MM.1S (cell line): Measurements from ENCODE around the gene HYAL2.

Experiments
- DNase-seq: peaks from one replicate; pipeline ENCODE4 v3.0.0-alpha.2; 2015
- H2AFZ ChIP-seq: fragments of 300-600 bp; sonication (generic); 2 replicates; pipeline ENCODE4 v1.6.0; 2016; ENCODE audit warnings: antibody characterized with exemption, low read length
- H3F3A ChIP-seq: fragments of 300-600 bp; sonication (generic); 2 replicates; pipeline ENCODE4 v1.6.1; 2016; ENCODE audit warnings: mild to moderate bottlenecking, antibody characterized with exemption, low read length, moderate library complexity, mixed read lengths; ENCODE audit not compliant: insufficient read depth
- H3K27ac ChIP-seq: fragments of 300-600 bp; sonication (generic); 2 replicates; pipeline ENCODE4 v1.5.1; 2016; ENCODE audit warnings: mild to moderate bottlenecking, low read length
- H3K27me3 ChIP-seq: fragments of 300-600 bp; sonication (generic); replicated peaks from 2 replicates; pipeline ENCODE4 v1.6.0; 2016; ENCODE audit warnings: low read length; ENCODE audit not compliant: insufficient read depth
- H3K36me3 ChIP-seq: fragments of 300-600 bp; sonication (generic); replicated peaks from 2 replicates; pipeline ENCODE4 v1.6.1; 2016; ENCODE audit warnings: mild to moderate bottlenecking, low read length, mixed read lengths; ENCODE audit not compliant: insufficient read depth
- H3K4me1 ChIP-seq: fragments of 300-600 bp; sonication (generic); 2 replicates; pipeline ENCODE4 v1.6.1; 2016; ENCODE audit warnings: low read length, mixed read lengths
- H3K4me2 ChIP-seq: fragments of 300-600 bp; sonication (generic); 2 replicates; pipeline ENCODE4 v1.6.0; 2016; ENCODE audit warnings: low read depth, low read length
- H3K4me3 ChIP-seq: fragments of 300-600 bp; sonication (generic); 2 replicates; pipeline ENCODE4 v1.5.1; 2016; ENCODE audit warnings: low read length, mixed read lengths
- H3K79me2 ChIP-seq: fragments of 300-600 bp; sonication (generic); 2 replicates; pipeline ENCODE4 v1.6.1; 2016; ENCODE audit warnings: mixed run types, low read length, mixed read lengths
- H3K9ac ChIP-seq: fragments of 300-600 bp; sonication (generic); 2 replicates; pipeline ENCODE4 v1.6.1; 2016; ENCODE audit warnings: low read length, mixed read lengths
- H3K9me2 ChIP-seq: fragments of 300-600 bp; sonication (generic); replicated peaks from 2 replicates; pipeline ENCODE4 v1.6.1; 2016; ENCODE audit warnings: mild to moderate bottlenecking, low read length, mixed read lengths; ENCODE audit not compliant: insufficient read depth
- H3K9me3 ChIP-seq: fragments of 300-600 bp; sonication (generic); replicated peaks from 2 replicates; pipeline ENCODE4 v1.6.1; 2016; ENCODE audit warnings: mild to moderate bottlenecking, low read length, mixed read lengths; ENCODE audit not compliant: insufficient read depth
- H4K20me1 ChIP-seq: fragments of 300-600 bp; sonication (generic); 2 replicates; pipeline ENCODE4 v1.6.1; 2016; ENCODE audit warnings: mild to moderate bottlenecking, low read length, moderate library complexity, mixed read lengths; ENCODE audit not compliant: insufficient read depth
- CTCF ChIP-seq: fragments of 300-600 bp; sonication (generic); IDR thresholded peaks from 2 replicates; pipeline ENCODE4 v1.5.1; 2016; ENCODE audit warnings: antibody characterized with exemption, low read length, mixed read lengths
- EZH2 ChIP-seq: fragments of 300-600 bp; sonication (generic); optimal IDR thresholded peaks from 2 replicates; pipeline ENCODE3; 2017; ENCODE audit warnings: low read depth, mild to moderate bottlenecking, antibody characterized with exemption, low read length, mixed read lengths
- EZH2phosphoT487 ChIP-seq: fragments of 300-600 bp; sonication (generic); IDR thresholded peaks from 2 replicates; pipeline ENCODE4 v1.6.1; 2018; ENCODE audit warnings: antibody characterized with exemption, low read length

Gene HYAL2, protein sequence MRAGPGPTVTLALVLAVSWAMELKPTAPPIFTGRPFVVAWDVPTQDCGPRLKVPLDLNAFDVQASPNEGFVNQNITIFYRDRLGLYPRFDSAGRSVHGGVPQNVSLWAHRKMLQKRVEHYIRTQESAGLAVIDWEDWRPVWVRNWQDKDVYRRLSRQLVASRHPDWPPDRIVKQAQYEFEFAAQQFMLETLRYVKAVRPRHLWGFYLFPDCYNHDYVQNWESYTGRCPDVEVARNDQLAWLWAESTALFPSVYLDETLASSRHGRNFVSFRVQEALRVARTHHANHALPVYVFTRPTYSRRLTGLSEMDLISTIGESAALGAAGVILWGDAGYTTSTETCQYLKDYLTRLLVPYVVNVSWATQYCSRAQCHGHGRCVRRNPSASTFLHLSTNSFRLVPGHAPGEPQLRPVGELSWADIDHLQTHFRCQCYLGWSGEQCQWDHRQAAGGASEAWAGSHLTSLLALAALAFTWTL

GRCh38 chr3:50322386-50323091 lies at the start of gene HYAL2:
Gene HYAL2, minus strand, starts transcription at chr3:50322745. Its CDS starts 2,256 bp downstream, at chr3:50320489.
- peak within 1 kb of the TSS; percentile 75 for H3K4me2 ChIP-seq
- no peaks in the 10 kb centered on the region for H3F3A ChIP-seq
- peak within 1 kb of the TSS; percentile 80 for H3K27ac ChIP-seq
- H3K9ac ChIP-seq, result peak within 1 kb of the TSS; percentile 95
- peaks cover 32% of the 10 kb centered on the region for H3K79me2 ChIP-seq
- H4K20me1 ChIP-seq, result no peaks in the 10 kb centered on the region
- H2AFZ ChIP-seq, result peak within 1 kb of the TSS; percentile 91
- no peak for DNase-seq
- no peaks in the 10 kb centered on the region for H3K9me2 ChIP-seq
- H3K36me3 ChIP-seq, result no peaks in the 10 kb centered on the region
- no peak for TF ChIP-seq EZH2
- no peak for TF ChIP-seq CTCF
- TF ChIP-seq EZH2phosphoT487, result no peak
- peak within 1 kb of the TSS; percentile 83 for H3K4me3 ChIP-seq
- H3K9me3 ChIP-seq, result no peaks in the 10 kb centered on the region
- H3K27me3 ChIP-seq, result no peaks in the 10 kb centered on the region
- H3K4me1 ChIP-seq, result 0 out of 2 replicates have a peak, but pooled peaks cover 7% of the 10 kb centered on the region

DNA sequence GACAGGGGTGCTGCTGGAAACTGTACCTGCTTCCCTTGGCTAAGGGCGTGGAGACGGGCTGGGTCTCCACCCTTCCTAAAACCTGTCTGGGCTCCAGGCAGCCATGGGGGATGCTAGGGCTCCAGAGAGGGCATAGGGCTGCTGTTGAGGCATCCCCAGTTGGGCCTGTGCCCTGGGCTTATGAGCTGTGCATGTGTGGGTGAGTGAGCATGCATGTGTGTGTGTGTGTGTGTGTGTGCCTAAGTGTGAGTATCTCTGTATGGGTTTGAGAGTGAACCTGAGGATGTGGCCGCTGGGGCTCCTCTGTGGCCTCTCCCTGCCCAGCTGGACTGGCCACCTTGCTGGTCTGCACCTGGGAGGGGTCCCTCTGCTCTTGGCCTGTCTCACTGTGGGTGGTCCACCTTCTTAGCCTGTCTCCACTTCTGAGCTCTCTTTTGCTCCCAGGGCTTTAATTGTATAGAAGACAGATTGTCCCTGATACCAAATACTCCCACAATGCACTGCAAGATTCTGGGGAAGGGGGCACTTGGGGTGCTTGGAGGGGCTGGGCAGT lies 48.7 kb upstream of the HYAL2 start:
- Histone ChIP-seq H4K20me1 (no peaks in the 10 kb centered on the region), H3K4me1 (peaks cover 3% of the 10 kb centered on the region), H3K4me2 (no peak overlapping the region), H3K9ac (no peak overlapping the region), H3K9me3 (no peaks in the 10 kb centered on the region), H3K27ac (no peak overlapping the region), H3K9me2 (no peaks in the 10 kb centered on the region), H3K79me2 (no peaks in the 10 kb centered on the region), H3K36me3 (no peaks in the 10 kb centered on the region), H3K4me3 (no peak overlapping the region), H2AFZ (no peak overlapping the region), H3F3A (no peaks in the 10 kb centered on the region), H3K27me3 (peaks cover 55% of the 10 kb centered on the region)
- no peak for DNase-seq
- TF ChIP-seq EZH2 (no peak), EZH2phosphoT487 (no peak), CTCF (no peak)

DNA sequence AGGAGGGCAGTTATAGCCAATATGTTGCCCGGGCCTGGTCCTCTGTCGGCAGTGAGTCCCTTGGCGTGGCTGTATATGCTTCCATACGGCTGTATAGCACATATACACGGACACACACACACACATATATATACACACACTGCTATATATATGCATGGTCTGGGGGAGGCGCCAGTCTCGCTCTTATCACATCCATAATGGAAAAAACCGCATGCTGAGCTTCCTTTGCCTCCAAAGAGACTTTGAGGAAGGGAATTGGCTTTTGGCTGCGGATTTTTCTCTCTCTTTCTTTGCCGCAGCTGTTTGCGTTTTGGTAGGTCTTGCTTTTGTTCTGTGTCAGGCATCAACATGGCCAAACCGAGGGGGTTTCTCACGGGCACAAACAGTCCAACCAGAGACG lies 48.0 kb upstream of the HYAL2 start:
- Histone ChIP-seq H3K4me1 (peaks cover 3% of the 10 kb centered on the region), H3K27ac (no peak overlapping the region), H3K9me3 (no peaks in the 10 kb centered on the region), H3K9me2 (no peaks in the 10 kb centered on the region), H3K4me2 (no peak overlapping the region), H3K4me3 (no peak overlapping the region), H4K20me1 (no peaks in the 10 kb centered on the region), H3K79me2 (no peaks in the 10 kb centered on the region), H3F3A (no peaks in the 10 kb centered on the region), H3K36me3 (no peaks in the 10 kb centered on the region), H2AFZ (no peak overlapping the region), H3K9ac (no peak overlapping the region), H3K27me3 (peaks cover 54% of the 10 kb centered on the region)
- DNase-seq, result no peak
- TF ChIP-seq EZH2 (no peak), EZH2phosphoT487 (no peak), CTCF (no peak)
